A172 (cell line): ENCODE data around the gene AK2. TPM values are rescaled to one million over a fixed set of nuclear protein-coding genes. Genes with fewer than 3 reads are reported as not detected.
"Not testable (repeated sequence)": the region's sequence is repeated elsewhere in the genome, so short reads cannot be mapped to it uniquely, and the experiment has no call there.

Experiments used
- DNase-seq: peaks from one replicate; pipeline ENCODE4 v3.0.0-alpha.2; 2015; ENCODE audit warnings: low spot score
- total RNA-seq: library from RNA; depleted of rRNA; stranded (reverse); fragments of >200 nt; shearing (Covaris generic); gene quantifications from 2 replicates; pipeline ENCODE4 v1.2.3, GENCODE V29; 2014

AK2 gene
- total RNA-seq, 1 experiment from 2014 or later, result 160 TPM

DNA sequence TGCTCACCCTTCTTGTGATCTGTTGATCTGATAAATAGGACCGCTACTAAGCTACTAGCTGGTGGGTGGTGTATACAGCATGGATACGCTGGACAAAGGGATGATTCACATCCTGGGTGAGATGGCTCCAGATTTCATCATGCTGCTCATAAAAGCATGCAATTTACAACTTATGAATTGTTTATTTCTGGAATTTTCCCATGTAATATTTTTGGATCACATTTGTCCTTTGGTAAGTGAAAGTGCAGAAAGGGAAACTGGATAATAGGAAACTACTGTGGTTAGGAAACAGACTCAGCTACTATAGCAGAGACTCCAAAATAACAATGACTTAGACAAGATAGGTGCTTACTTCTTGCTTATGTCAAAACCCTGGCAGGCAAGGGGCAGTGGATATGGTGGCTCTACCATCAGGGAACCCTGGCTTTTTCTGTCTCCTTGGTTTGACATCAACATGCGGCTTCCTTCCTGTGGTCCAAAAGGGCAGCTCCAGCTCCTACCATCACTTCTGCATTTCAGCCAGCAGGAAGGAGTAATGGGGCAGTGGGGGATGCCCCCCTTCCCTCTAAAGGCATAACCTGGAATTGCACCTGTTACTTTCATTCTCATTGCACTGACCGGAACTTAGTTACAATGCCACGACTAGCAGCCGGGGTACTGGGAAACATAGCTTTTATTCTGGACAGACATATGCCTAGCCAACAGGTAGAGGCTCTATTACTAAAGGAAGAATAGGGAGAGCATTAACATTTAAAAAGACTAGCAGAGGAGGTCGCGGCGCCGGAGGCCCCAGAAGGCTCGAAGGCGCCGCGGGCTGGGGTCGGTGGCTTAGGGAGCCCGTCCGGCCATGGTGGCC, 13.8 kb upstream of the AK2 start:
- DNase-seq, result peak; percentile 82

DNA sequence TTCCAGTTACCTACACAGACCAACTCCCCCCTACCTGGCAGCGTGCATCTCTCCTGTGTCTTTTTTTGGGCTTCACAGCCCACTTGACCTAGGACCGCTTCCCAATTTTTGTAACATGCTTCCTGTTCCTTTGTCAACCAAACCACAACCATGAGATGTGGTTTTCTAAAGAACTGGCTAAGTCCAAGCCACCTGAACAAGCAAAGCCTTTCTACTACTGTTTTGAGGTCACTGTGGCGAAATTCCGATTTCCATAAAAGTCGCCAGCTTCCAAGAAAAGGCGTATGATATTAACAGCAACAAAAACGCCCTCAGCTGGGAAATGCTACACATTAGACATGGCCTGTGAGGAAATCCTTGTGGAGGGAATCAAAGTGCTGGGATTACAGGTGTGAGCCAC, 12.7 kb upstream of the AK2 start:
- DNase-seq, result peak; percentile 54

DNA sequence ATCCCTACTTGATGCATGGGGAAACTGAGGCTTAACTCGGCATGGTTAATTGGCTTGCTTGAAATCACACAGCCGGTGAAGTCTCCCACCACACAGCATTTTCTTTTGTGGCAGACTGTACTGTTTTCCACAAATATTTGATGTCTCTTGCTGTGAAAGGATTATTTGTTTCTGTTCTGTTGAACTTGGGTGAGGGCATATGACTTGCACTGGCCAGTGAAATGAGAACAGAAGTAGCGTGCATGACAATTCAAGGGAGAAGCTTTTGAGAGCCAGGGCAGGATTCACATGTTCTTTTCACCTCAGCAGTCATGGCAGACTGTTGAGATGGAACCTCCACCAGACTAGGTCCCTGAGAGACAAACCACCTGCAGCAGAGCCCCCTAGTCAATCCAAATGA, 11.7 kb upstream of the AK2 start:
- DNase-seq, result no peak

DNA sequence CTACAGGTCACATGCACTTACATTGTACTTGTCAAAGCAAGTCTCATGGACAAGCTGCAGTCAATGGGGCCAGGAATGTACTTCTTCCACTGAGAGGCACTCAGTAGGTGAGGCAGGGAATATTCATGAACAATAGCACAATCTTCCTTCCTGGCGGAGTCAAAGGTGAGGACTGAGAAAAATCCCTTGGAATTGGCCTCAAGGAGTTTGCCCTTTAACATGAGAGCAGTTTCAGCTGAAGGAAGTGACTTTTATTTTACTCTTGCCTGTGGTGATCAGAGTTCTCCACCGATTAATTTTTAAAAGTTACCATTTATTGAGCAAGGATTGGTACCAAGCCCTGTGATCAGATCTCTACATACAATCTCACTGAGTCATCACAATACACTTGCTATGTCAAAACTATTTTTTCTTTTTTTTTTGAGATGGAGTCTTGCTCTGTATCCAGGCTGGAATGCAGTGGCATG, 11.2 kb upstream of the AK2 start:
- DNase-seq, result no peak

DNA sequence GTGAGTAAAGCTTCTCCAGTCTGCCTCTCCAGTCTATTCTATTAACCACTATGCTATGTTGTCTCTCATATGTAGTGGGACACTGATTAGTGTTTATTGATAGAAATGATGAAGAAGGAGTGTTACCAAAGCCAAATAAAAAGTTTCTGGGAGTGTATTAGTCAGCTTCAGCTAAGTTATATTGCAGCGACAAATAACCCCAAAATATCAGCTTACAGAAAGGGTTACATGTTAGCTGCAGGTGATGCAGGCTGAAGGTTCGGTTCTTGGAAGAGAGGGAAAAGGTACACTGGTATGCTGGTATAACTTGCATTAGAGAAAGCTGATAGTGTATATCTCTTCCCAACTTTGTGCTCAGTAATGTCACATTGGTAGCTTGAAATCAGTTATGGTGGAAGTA, 10.6 kb upstream of the AK2 start:
- DNase-seq, result no peak

DNA sequence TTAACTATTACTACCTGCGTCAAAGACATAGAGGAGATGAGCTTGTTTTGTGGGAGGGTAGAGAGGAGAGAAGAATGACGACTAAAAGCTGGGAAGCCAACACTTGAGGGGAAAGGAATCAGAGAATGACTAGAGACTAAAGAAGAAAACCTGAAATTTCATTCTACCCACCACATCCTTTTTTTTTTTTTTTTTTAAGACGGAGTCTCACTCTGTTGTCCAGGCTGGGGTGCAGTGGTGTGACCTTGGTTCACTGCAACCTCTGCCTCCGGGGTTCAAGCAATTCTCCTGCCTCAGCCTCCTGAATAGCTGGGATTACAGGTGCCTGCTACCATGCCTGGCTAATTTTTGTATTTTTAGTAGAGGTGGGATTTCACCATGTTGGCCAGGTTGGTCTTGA, 9.6 kb upstream of the AK2 start:
- DNase-seq, result not testable (repeated sequence)

DNA sequence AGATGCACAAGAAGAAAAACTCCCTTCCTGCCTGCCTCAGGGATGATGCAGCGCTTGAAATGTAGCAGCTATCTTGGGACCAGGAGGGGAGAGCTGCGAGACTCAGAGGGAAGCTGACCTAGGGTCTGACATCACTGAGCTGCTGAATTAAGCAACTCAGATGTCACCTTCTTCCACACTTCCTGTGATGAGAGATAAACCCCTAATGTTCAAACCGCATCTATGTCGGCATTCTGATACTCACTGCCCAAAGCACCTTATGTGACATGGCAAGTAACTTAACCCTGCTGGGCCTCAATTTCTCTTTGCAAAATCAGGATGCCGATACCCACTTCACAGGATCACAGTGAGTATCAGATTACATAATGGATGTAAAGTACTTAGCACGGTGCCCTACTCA, 9.1 kb upstream of the AK2 start:
- no peak for DNase-seq

DNA sequence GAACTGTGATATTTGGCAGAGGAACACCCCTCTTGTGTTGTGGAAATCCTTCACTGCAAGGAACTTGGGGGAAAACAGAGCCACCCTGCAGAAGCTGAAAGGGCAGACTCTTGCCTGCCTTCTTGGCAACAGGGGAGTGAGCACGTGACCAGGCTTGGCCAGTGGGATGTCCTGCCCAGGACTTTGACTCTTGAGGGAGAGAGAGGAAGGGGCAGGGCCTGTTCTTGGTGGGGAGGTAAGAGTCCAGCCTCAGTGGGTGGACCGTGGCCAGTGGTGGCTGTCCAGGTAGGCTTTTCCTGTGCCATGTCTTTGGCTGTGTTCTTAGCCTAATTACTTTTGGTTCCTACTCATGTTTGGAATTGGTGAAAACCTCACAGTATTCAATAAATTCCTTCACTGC, 8.6 kb upstream of the AK2 start:
- DNase-seq, result no peak

DNA sequence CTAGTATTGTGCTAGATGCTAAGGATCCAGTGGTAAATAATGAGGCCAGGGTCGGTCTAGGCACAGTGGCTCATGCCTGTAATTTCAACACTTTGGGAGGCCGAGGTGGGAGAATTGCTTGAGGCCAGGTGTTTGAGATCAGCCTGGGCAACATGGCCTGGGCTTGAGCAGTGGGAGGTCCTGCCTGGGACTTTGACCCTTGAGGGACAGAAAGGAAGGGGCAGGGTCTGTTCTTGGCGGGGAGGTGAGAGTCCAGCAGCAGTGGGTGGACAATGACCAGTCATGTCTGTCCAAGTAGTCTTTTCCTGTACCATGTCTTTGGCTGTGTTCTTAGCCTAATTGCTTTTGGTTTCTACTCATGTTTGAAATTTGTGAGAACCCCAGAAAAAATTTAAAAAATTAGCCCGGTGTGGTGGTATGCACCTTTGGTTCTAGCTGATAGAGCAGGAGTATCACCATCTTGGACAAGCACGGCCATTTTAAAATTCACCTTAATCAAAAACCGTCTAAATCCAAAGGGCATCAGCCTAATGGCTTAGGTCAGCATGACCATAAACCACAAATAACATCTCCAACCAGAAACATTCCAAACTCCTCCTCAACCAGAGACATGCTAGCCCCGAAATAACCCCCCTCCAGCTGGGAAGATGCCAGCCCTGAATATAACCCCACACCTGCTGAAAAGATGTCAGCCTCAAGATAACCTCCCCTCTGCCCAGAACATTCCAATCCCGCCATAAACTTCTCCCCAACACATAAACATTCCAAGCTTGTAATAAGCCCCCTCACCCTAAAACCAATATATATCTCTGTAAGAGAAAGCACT, 6.8 kb upstream of the AK2 start:
- no peak for DNase-seq

DNA sequence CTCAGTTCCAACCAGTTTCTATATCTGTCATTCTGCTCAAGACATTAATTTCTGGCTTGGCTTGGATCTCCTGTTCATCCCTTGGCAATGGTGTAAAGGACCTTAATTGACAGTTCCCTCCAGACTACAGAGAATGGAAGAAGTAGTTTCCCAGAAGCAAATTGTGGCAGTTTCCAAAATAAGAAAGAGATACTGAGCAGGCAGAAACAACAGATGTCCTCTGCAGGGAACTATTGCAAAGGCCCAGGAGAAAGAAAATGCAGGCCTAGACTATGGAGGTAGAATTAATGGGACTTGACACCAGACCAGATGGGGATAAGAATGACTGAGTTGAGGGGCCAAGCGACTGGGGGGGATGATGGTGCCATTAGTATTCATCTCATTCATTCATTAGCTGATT, 6.1 kb upstream of the AK2 start:
- no peak for DNase-seq

DNA sequence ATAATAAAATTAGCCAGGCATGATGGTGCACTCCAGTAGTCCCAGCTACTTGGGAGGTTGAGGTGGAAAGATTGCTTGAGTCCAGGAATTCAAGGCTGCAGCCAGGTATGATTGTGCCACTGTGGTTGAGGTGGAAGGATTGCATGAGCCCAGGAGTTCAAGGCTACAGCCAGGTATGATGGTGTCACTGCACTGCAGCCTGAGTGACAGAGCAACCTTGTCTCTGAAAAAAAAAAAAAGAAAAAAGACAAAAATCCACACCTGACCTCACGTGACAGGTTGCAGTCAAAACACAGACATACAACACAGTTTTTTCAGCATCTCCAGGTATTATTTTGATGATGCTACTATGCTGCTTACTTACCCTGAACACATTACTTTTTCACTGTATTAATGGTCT, 4.3 kb upstream of the AK2 start:
- no peak for DNase-seq

DNA sequence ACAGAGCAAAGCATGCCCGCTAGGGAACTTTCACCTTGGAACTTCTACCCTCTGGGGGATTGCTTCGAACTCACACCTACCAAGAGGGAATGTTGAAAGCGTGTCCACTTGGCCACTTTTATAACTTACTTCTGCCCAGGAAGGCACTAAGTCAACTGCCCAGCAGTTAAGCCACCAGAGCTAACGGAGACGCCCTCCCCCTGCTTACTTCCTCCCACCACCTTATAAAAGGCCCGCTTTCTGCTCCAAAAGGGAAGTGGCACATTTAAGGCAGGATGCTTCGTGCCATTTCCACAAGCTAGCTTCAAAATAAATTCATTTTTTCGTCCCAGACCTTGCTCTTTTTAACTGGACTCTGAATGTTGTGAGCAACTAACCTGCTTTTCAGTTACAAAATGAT, 3.2 kb upstream of the AK2 start:
- no peak for DNase-seq

DNA sequence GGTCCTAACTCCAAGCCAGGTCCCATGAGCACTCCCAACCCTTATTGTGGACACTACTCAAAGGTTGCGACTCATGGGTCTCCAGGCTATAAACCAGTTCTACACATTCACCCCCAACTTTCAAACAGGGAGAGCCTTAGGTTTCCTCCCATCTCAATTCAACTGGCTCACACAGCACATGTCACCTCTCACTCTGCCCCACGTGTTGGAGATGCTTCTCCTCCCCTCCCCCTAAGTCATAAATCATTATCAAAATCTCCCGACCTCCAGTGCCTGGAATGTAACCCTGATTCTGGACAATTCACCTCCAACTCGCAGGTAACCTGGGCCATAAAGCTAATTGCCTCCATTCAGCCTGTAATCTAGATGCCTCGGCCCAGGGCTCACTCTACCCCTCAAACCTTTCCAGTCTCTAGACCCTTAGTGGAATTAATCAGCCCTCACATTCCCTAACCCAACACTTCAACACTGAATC, 595 bp downstream of the AK2 start:
- peak; percentile 4 for DNase-seq

DNA sequence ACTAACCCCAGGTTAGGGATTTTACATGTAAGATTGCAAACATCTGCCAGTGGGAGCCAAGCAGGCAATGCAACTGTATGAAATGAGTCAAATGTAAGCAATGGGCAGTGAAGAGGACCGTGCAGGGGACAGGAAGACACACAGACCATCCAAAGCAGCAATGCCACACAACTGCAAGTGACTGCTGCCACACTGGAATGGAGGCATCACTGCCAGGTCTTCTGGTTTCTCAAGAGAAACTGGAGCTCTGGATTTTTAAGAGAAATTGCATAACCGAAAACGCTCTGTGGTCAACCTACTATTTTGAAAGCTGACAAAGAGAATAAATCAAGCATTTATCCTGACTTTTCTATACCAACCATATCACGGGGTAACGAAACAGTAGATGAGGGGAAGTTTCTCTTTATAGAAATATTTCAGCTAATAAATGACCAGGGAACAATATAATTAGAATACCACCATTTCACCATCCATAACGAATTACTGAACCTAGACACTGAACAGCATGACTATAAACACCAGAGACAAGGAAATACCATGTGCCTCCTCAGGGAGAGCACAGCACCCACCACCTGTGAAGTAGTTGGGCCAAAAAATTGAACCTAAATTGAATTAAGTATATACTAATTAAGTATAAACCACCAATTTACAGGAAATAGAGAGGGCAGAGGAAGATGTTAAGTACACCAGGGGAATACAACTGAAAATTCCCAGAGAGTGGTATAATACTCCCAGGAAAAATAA, 4.4 kb downstream of the AK2 start:
- no peak for DNase-seq

DNA sequence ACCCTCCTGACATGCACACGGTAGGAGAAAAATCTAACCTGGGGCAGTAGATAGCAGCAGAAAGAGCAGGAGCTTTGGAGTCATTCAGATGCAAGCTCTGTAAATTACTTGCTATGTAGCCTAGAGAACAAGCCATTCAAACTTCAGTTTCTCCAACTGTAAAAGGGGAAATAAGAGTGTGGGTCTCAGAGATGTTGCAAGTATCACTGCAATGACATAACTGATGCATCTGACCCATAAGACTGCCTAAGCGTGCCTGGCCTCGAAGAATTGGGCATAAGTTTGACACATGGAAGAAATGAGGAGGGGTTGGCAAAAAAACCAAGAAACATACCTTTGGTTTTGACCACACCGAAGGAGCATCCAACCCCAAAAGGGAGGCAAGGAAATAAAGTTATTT, 5.2 kb downstream of the AK2 start:
- no peak for DNase-seq

DNA sequence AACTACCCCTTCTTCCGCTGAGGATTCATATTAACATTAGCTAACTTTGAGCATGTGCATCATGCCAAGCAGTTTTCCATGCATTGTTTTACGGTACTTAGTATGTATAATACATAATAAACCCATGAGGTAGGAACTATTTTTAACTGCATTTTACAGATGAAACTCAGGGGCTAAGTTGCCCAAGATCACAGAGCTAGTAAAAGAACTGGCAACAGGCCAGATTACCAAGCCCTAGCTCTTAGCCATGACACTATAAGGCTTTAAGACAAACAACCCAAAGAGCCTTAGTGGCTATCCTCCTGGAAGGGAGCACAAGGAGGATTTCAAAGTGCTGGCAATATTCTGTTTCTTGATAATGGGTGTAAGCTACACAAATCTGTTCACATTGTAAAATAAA, 6.1 kb downstream of the AK2 start:
- DNase-seq, result no peak

DNA sequence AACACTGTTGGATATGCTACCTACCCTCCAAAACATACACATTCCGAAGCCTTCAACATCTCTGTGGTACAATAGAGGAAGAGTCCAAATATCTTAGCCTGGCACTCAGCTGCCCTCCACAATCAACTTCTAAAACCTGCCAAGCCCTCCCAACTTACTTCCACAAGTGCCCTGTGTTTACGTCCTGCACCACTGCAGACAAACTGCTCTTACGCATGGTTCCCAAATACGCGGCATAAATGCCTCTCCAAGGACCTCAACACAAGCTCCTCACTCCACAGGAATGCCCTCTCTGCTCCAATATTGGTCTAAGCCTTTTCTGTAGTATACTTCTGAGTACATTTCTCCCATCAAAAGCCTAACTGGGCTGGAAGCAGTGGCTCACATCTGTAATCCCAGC, 6.8 kb downstream of the AK2 start:
- no peak for DNase-seq

DNA sequence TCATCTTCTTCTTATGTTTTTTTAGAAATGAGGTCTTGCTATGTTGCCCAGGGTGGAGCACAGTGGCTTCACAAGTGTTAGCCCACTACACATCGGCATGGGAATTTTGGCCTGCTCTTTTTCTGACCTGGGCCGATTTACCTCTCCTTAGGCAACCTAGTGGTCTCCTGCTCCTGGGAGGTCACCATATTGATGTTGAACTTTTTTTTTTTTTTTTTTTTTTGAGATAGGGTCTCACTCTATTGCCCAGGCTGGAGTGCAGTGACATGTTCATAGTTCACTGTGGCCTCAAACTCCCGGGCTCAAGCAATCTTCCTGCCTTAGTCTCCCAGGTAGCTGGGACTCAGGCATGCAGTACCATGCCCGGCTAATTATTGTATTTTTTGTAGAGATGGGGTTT, 7.5 kb downstream of the AK2 start:
- DNase-seq, result no peak

DNA sequence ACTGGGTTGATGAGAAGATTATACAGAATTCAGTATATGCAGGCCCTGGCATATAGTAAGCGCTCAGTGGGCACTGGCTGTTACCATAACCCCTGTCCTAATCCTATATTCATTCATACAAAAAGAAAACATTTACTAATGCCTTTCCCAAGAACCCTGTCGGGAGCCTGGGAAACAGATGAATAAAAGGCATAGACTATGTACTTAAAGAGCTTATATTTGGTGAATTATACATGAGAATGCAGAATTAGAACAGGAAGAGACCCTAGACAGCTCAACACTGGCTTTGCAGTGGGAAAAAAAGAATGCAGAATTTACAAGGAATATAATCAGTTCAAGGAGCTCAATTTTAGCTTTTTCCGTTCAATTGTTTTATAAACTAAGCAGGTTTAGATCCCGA, 10.9 kb downstream of the AK2 start:
- no peak for DNase-seq

DNA sequence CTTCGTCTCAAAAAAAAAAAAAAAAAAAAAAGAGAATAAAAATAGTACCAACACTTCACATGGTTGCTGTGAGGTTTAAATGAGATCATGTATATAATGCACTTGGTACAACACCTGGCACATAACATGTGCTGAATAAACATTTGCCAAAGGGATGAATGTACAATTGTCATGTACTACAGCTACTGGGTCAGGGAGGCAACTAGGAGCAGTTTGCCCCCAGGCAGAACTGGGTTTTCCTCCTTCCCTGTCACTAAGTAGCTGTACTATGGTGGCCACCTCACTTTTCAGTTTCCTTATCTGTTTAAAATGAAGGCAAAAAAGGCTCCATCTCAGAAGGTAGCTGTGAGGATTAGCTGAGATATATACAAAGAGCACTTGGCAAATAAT, 11.5 kb downstream of the AK2 start:
- no peak for DNase-seq

DNA sequence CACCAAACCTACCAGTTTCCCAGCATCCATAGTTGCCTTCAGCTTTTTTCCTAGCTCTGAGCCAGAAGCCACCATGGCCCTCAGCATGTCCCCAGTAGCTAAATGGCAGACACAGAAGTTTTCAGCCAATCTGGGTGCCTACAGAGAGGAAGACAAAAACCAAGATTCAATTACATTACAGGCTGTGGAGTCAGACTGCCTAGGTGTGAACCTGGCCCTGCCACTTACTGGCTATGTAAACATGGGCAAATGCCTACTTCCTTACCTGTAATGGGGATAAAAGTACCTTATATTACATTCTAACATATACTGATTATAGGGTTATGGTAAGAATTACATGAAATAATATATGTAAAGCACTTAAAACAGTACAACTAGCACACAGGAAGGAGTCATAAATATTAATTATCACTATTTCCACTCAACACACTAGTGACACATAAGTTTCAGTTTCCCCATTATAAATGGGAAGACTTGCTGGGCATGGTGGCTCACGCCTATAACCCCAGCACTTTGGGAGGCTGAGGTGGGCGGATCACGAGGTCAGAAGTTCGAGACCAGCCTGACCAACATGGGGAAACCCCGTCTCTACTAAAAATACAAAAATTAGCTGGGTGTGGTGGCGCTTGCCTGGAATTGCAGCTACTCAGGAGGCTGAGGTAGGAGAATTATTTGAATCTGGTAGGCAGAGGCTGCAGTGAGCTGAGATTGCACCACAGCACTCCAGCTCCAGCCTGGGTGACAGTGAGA, 12.1 kb downstream of the AK2 start:
- not testable (repeated sequence) for DNase-seq
